ENCODE measurements around the gene LYSMD3.

DNA sequence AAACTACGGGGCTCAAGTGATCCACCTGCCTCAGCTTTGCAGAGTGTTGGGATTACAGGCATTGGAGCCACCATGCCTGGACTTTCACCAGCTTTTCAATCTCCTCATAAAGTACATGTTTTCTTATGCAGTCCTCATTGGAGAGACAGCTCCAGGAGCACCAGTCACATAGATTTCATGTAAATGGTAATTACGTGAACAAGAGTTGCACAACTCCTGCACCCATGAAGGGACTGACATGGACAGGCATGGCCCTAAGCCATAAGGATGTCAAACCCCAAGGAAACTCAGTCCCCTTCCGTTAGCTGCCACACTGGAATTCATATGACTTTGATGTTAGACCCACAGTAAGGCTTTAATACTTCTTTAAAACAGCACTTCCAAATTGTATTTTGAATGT is 21.6 kb upstream of the LYSMD3 start:
- TF ChIP-seq, protein P1, sequence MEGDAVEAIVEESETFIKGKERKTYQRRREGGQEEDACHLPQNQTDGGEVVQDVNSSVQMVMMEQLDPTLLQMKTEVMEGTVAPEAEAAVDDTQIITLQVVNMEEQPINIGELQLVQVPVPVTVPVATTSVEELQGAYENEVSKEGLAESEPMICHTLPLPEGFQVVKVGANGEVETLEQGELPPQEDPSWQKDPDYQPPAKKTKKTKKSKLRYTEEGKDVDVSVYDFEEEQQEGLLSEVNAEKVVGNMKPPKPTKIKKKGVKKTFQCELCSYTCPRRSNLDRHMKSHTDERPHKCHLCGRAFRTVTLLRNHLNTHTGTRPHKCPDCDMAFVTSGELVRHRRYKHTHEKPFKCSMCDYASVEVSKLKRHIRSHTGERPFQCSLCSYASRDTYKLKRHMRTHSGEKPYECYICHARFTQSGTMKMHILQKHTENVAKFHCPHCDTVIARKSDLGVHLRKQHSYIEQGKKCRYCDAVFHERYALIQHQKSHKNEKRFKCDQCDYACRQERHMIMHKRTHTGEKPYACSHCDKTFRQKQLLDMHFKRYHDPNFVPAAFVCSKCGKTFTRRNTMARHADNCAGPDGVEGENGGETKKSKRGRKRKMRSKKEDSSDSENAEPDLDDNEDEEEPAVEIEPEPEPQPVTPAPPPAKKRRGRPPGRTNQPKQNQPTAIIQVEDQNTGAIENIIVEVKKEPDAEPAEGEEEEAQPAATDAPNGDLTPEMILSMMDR (IDR thresholded peaks at IDR 0.05; ENCODE audit: poor library complexity), result no peak
- TF ChIP-seq EZH2 (IDR thresholded peaks at IDR 0.05; ENCODE audit: borderline replicate concordance) (no peak), EZH2phosphoT487 (IDR thresholded peaks at IDR 0.05; ENCODE audit: low read depth, severe bottlenecking, unreplicated experiment) (no peak)
